Measurements from ENCODE around the gene LETM1.

DNA sequence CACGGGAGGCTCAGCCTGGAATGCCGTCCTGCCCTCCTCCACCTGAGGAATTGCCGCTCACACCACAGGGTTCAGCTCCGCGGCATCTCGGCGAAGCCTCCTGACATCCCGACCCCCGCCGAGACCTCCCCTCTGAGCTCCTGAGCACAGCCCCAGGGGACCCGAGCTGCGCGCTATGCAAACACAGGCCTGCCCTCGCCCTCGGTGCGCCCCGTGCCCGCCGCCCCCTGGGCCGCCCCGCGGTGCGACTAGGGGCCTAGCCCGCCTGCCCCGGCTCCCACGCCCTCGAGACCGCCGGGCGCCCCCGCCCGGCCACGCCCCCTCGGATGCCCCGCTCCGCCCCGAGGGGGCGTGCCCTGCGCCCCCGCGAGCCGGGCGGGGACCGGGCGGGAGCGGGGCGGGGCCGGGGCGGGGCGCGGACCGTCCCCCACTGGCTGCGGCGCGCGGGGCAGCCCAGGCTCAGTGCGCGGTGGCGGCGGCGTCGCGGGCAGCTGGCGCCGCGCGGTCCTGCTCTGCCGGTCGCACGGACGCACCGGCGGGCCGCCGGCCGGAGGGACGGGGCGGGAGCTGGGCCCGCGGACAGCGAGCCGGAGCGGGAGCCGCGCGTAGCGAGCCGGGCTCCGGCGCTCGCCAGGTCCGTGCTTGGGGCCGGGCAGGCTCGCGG lies 63.0 kb downstream of the LETM1 start, which contains the start of gene FGFR3:
- TF ChIP-seq POLR2AphosphoS5 (IDR thresholded peaks at IDR 0.05; ENCODE audit: borderline replicate concordance, low read depth, low read length) (no peak), EZH2 (IDR thresholded peaks at IDR 0.05) (no peak)

Data from SK-N-MC (cell line).